ENCODE data around the gene PTPN22. TPM values are rescaled to one million over a fixed set of nuclear protein-coding genes. Genes with fewer than 3 reads are reported as not detected.

Gene PTPN22
- polyA plus RNA-seq, 3 donors: 9.7 to 43.7 (median 29.7) TPM

DNA sequence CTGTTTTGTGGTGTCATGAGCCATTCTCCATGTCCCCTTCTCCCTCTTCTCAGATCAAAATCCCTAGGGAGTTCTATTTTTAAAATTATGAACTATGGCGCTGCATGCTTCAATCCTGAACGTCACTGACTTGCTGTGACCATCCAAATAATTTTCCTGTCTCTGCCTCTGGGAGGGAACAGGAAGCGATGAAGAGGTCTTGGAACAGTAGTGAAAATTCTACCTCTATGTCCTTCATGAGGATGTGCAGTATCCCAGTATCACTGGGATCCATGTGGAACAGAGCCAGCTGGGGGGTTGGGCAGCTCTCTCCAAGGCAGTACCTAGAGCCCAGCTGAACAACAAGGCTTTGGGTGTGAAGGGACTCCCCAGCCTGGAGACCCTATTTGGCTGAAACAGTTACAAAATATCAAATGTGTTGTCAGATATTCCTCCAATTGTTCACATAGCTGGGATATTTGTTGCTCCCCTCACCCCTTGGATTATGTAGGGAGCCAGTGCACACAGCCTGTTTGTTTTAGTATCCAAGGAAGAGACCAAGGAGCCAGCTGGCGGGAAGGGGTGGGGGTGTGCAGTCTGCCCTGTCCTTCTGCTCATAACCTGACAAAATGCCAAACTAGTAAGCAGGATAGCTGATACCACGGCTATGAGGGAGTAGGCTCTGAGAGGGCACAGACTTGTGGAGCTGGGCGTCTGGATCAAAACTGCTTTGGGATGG lies 41.2 kb upstream of the PTPN22 start:
- Mint-ChIP-seq H3K36me3 (peaks cover 48 to 68% of the 10 kb centered on the region in 2 donors), H3K27me3 (ENCODE audit: low read depth in 3 of 3) (no peaks in the 10 kb centered on the region), H3K9me3 (peaks cover 0 to 3% (median 0%) of the 10 kb centered on the region in 7 donors), H3K27ac (peak overlapping the region in 4 of 7 donors; percentile 10 to 56 (median 32)), H3K4me3 (no peak overlapping the region), H3K4me1 (peaks cover 23% of the 10 kb centered on the region)
- TF ChIP-seq CTCF (IDR thresholded peaks at IDR 0.05): no peak
- Histone ChIP-seq H3K4me3 (replicated peaks in 1 of 3; ENCODE audit: low read depth in 2 of 3, low read length in 3 of 3) (no peak overlapping the region), H3K9me3 (replicated peaks in 1 of 2; ENCODE audit: control insufficient read depth in 1 of 2, insufficient read depth in 1 of 2, low read length in 2 of 2) (no peaks in the 10 kb centered on the region), H3K9ac (ENCODE audit: insufficient read depth, low read length, poor library complexity, severe bottlenecking) (no peak overlapping the region), H3K4me2 (replicated peaks; ENCODE audit: extremely low read depth, low read length, poor library complexity, severe bottlenecking) (no peak overlapping the region), H4K20me1 (ENCODE audit: insufficient read depth, low read length) (no peaks in the 10 kb centered on the region), H3K27me3 (ENCODE audit: control insufficient read depth in 2 of 2, insufficient read depth in 2 of 2, low read length in 2 of 2) (no peaks in the 10 kb centered on the region), H3K79me2 (ENCODE audit: insufficient read depth, low read length) (peaks cover 57% of the 10 kb centered on the region), H3K36me3 (replicated peaks in 1 of 2; ENCODE audit: control insufficient read depth in 1 of 2, insufficient read depth in 2 of 2, low read length in 2 of 2) (peaks cover 30 to 55% of the 10 kb centered on the region in 2 donors), H3K4me1 (ENCODE audit: control insufficient read depth in 1 of 2, insufficient read depth in 2 of 2, low read length in 2 of 2) (no peaks in the 10 kb centered on the region), H3K27ac (ENCODE audit: low read depth in 1 of 2, low read length in 2 of 2) (no peak overlapping the region), H2AFZ (ENCODE audit: insufficient read depth, low read depth, low read length, poor library complexity, severe bottlenecking) (no peak overlapping the region)
- intact Hi-C loops (cut with micrococcal nuclease): no loop called here
- no peak for DNase-seq
- 75% methylated on average over 2 of the region's 6 CpGs for WGBS (ENCODE audit: insufficient coverage)

- intact Hi-C loops (cut with micrococcal nuclease): loop anchor here (1.0 to 5.0 kb wide), 7 partner anchors 24 to 93 kb away; partner anchors contain the start of genes HIPK1 (in 2 of the 2) and RSBN1 (in 1 of the 2)
- H3K36me3 Mint-ChIP-seq: peaks cover 25 to 47% of the 10 kb centered on the region in 2 donors
- peaks cover 87% of the 10 kb centered on the region for H3K79me2 ChIP-seq (ENCODE audit: insufficient read depth, low read length)
- peak overlapping the region; percentile 93 for H2AFZ ChIP-seq (ENCODE audit: insufficient read depth, low read depth, low read length, poor library complexity, severe bottlenecking)
- peak overlapping the region; percentile 92 to 96 for H3K27ac ChIP-seq (ENCODE audit: low read depth in 1 of 2, low read length in 2 of 2)
- H3K4me3 ChIP-seq (replicated peaks in 1 of 3; ENCODE audit: low read depth in 2 of 3, low read length in 3 of 3): peak overlapping the region; percentile 84 to 96 (median 85)
- H3K9me3 ChIP-seq (replicated peaks in 1 of 2; ENCODE audit: control insufficient read depth in 1 of 2, insufficient read depth in 1 of 2, low read length in 2 of 2): no peaks in the 10 kb centered on the region
- peaks cover 33 to 52% of the 10 kb centered on the region in 2 donors for H3K4me1 ChIP-seq (ENCODE audit: control insufficient read depth in 1 of 2, insufficient read depth in 2 of 2, low read length in 2 of 2)
- peaks cover 0 to 2% (median 0%) of the 10 kb centered on the region in 3 donors for H3K27me3 Mint-ChIP-seq (ENCODE audit: low read depth in 3 of 3)
- H3K27me3 ChIP-seq (ENCODE audit: control insufficient read depth in 2 of 2, insufficient read depth in 2 of 2, low read length in 2 of 2): no peaks in the 10 kb centered on the region
- no peak for TF ChIP-seq CTCF (IDR thresholded peaks at IDR 0.05)
- peaks cover 0 to 1% (median 0%) of the 10 kb centered on the region in 7 donors for H3K9me3 Mint-ChIP-seq
- no peaks in the 10 kb centered on the region for H4K20me1 ChIP-seq (ENCODE audit: insufficient read depth, low read length)
- peak overlapping the region; percentile 79 for H3K9ac ChIP-seq (ENCODE audit: insufficient read depth, low read length, poor library complexity, severe bottlenecking)
- H3K36me3 ChIP-seq (replicated peaks in 1 of 2; ENCODE audit: control insufficient read depth in 1 of 2, insufficient read depth in 2 of 2, low read length in 2 of 2): peaks cover 7 to 41% of the 10 kb centered on the region in 2 donors
- WGBS (ENCODE audit: insufficient coverage): 0% methylated on average over 17 of the region's 17 CpGs
- peaks cover 67% of the 10 kb centered on the region for H3K4me1 Mint-ChIP-seq
- DNase-seq: no peak
- H3K4me3 Mint-ChIP-seq: peak overlapping the region; percentile 95 to 97
- H3K27ac Mint-ChIP-seq: peak overlapping the region; percentile 96 to 99 (median 99)
- peak overlapping the region; percentile 83 for H3K4me2 ChIP-seq (replicated peaks; ENCODE audit: extremely low read depth, low read length, poor library complexity, severe bottlenecking)
These were observed 33.9 kb upstream of the PTPN22 start for GRCh38 chr1:113905435-113905861.

Measured in CD14-positive monocyte (primary cell).